ENCODE data around the gene TTLL4. TPM values are rescaled to one million over a fixed set of nuclear protein-coding genes. Genes with fewer than 3 reads are reported as not detected.

The TTLL4 gene
- total RNA-seq, 2 donors from 2014 or later: 96.5 to 99.0 TPM

- H3K4me1 ChIP-seq (ENCODE audit: control insufficient read depth, insufficient read depth, low read length): no peaks in the 10 kb centered on the region
- no peak overlapping the region for H3K9ac ChIP-seq (ENCODE audit: extremely low read depth, low read length, poor library complexity, severe bottlenecking)
- H3K36me3 ChIP-seq (ENCODE audit: control insufficient read depth, insufficient read depth, low read length): no peaks in the 10 kb centered on the region
- no peak overlapping the region for H3K4me3 ChIP-seq (ENCODE audit: low read length)
- WGBS, 2 experiments (ENCODE audit: insufficient coverage in 1 of 2, insufficient read length in 1 of 2): 89 to 93% methylated on average over 4 of the region's 4 CpGs
- H3K9me3 ChIP-seq (ENCODE audit: control insufficient read depth, low read length): no peaks in the 10 kb centered on the region
- Mint-ChIP-seq H3K4me1 (peaks cover 5% of the 10 kb centered on the region), H3K27ac (no peak overlapping the region), H3K27me3 (ENCODE audit: insufficient read depth) (no peaks in the 10 kb centered on the region), H3K36me3 (ENCODE audit: low read depth) (peaks cover 6% of the 10 kb centered on the region), H3K9me3 (no peaks in the 10 kb centered on the region), H3K4me3 (no peak overlapping the region)
- no peak for DNase-seq
- H3K27me3 ChIP-seq (ENCODE audit: control insufficient read depth, insufficient read depth, low read length, poor library complexity, severe bottlenecking): no peaks in the 10 kb centered on the region
- H3K27ac ChIP-seq (ENCODE audit: low read depth, low read length): no peak overlapping the region
- TF ChIP-seq, protein P1, sequence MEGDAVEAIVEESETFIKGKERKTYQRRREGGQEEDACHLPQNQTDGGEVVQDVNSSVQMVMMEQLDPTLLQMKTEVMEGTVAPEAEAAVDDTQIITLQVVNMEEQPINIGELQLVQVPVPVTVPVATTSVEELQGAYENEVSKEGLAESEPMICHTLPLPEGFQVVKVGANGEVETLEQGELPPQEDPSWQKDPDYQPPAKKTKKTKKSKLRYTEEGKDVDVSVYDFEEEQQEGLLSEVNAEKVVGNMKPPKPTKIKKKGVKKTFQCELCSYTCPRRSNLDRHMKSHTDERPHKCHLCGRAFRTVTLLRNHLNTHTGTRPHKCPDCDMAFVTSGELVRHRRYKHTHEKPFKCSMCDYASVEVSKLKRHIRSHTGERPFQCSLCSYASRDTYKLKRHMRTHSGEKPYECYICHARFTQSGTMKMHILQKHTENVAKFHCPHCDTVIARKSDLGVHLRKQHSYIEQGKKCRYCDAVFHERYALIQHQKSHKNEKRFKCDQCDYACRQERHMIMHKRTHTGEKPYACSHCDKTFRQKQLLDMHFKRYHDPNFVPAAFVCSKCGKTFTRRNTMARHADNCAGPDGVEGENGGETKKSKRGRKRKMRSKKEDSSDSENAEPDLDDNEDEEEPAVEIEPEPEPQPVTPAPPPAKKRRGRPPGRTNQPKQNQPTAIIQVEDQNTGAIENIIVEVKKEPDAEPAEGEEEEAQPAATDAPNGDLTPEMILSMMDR (conservative IDR thresholded peaks at IDR 0.05): no peak
Observed at GRCh38 chr2:218708086-218708485, 2.5 kb upstream of the TTLL4 start.

DNA sequence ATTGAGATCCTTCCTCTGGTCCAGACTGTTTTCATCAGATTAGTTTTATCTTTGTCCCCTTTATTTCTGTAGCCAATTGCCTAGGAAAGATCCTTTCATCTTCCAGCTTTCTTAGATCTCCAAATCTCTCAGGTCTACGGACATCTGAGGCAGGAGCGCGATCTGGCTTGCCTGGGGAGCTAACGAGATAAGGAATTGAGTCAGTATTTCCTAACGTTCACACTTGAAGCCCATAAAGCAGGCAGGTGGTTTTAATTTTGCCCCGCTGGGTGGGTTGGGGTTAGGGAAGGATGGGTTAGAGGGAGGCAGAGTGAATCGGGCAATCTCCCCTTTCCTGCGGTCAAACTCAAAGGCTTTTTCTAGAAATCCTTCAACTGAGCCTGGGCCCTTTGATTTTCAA lies 727 bp upstream of the TTLL4 start:
- Mint-ChIP-seq H3K27ac (peak overlapping the region; percentile 44), H3K4me3 (peak overlapping the region; percentile 96), H3K9me3 (no peaks in the 10 kb centered on the region), H3K36me3 (ENCODE audit: low read depth) (peaks cover 6% of the 10 kb centered on the region), H3K27me3 (ENCODE audit: insufficient read depth) (no peaks in the 10 kb centered on the region), H3K4me1 (peaks cover 5% of the 10 kb centered on the region)
- H3K4me1 ChIP-seq (ENCODE audit: control insufficient read depth, insufficient read depth, low read length): no peaks in the 10 kb centered on the region
- TF ChIP-seq, protein P1 (conservative IDR thresholded peaks at IDR 0.05): no peak
- no peak for DNase-seq
- no peak overlapping the region for H3K9ac ChIP-seq (ENCODE audit: extremely low read depth, low read length, poor library complexity, severe bottlenecking)
- no peaks in the 10 kb centered on the region for H3K9me3 ChIP-seq (ENCODE audit: control insufficient read depth, low read length)
- WGBS, 2 experiments (ENCODE audit: insufficient coverage in 1 of 2, insufficient read length in 1 of 2): 94 to 98% methylated on average over 7 to 8 of the region's 8 CpGs
- H3K27ac ChIP-seq (ENCODE audit: low read depth, low read length): no peak overlapping the region
- H3K27me3 ChIP-seq (ENCODE audit: control insufficient read depth, insufficient read depth, low read length, poor library complexity, severe bottlenecking): no peaks in the 10 kb centered on the region
- H3K4me3 ChIP-seq (ENCODE audit: low read length): peak overlapping the region; percentile 94
- peaks cover 11% of the 10 kb centered on the region for H3K36me3 ChIP-seq (ENCODE audit: control insufficient read depth, insufficient read depth, low read length)

DNA sequence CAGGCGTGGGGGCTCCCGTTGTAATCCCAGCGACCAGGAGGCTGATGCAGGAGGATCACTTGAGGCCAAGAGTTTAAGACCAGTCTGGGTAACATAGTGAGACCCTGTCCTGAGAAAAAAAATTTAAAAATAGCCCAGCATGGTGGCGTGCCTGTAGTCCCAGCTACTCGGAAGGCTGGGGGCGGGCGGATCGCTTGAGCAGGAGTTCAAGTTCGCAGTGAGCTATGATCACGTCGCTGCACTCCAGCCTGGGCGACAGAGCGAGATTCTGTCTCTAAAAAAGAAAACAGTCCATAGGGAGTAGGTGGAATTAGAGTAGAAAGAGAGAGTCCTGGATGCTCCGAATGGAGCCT lies 325 bp upstream of the TTLL4 start:
- Mint-ChIP-seq H3K4me3 (peak overlapping the region; percentile 96), H3K36me3 (ENCODE audit: low read depth) (peaks cover 10% of the 10 kb centered on the region), H3K27me3 (ENCODE audit: insufficient read depth) (no peaks in the 10 kb centered on the region), H3K27ac (peak overlapping the region; percentile 44), H3K9me3 (no peaks in the 10 kb centered on the region), H3K4me1 (peaks cover 5% of the 10 kb centered on the region)
- TF ChIP-seq, protein P1 (conservative IDR thresholded peaks at IDR 0.05): no peak
- H3K4me3 ChIP-seq (ENCODE audit: low read length): peak overlapping the region; percentile 94
- H3K9me3 ChIP-seq (ENCODE audit: control insufficient read depth, low read length): no peaks in the 10 kb centered on the region
- no peak overlapping the region for H3K27ac ChIP-seq (ENCODE audit: low read depth, low read length)
- no peaks in the 10 kb centered on the region for H3K4me1 ChIP-seq (ENCODE audit: control insufficient read depth, insufficient read depth, low read length)
- no peak for DNase-seq
- H3K27me3 ChIP-seq (ENCODE audit: control insufficient read depth, insufficient read depth, low read length, poor library complexity, severe bottlenecking): no peaks in the 10 kb centered on the region
- no peak overlapping the region for H3K9ac ChIP-seq (ENCODE audit: extremely low read depth, low read length, poor library complexity, severe bottlenecking)
- H3K36me3 ChIP-seq (ENCODE audit: control insufficient read depth, insufficient read depth, low read length): peaks cover 11% of the 10 kb centered on the region
- whole genome bisulfite sequencing, 2 experiments (ENCODE audit: insufficient coverage in 1 of 2, insufficient read length in 1 of 2): 61 to 63% methylated on average over 14 of the region's 14 CpGs

Data from endodermal cell (in vitro differentiated cells).